ENCODE results near the gene MBTD1. TPM values are rescaled to one million over a fixed set of nuclear protein-coding genes. Genes with fewer than 3 reads are reported as not detected.

Gene MBTD1
- total and polyA plus RNA-seq, 9 of the 15 experiments (the other 6 are each of a cell fraction or from before 2014, with no cell fraction given): 2.1 to 26.3 (median 13.3) TPM

DNA sequence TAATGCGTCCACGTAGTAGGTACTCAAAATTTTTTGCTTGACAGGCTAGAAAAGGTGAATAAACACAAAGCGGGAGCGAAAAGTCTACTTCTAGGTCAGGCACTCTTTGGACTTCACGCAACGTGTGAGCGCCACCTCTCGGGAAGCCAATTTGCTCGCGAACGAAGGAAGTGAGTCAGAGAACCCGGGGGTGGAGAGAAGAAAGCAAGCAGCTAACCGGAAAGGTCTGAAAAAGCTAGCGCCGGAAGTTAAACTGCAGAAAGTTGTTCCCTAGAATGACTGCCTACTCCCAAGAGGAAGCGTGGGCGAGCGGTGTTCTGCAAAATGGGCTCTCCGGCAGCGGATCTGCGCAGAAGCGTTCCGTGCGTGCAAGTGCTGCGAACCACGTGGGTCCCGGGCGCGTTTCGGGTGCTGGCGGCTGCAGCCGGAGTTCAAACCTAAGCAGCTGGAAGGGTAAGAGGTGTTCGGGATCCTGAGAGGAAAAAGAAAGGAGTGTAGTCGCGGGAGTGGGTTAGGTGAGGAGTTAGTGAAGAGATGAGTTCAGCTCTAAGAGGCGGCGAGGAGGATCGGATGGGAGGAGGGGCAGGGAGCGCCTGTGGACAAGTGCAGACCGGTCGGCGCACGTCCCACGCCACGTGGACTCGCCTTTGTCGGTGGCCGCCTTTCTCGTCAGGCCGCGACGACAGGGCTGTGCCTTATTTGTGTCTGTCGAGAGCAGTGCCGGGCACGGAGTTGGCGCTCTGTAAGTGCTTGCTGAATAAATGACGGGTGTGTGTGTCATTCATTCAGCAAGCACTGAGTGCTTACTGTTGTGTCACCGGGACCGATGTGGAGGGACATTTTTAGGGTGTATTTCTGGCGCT is 106.4 kb downstream of the MBTD1 start, which contains the start of gene NME1:
Gene NME1, plus strand, starts transcription at position 350 of the 863 bp plus-strand sequence. CDS start 2,096 bp downstream, outside the sequence.
- FAIRE-seq (peak; percentile 98), DNase-seq (ENCODE audit: extremely low read depth in 1 of 4, low spot score in 3 of 4) (peak; percentile 92 to 99 (median 93)), ATAC-seq (peak; percentile 95)
- Histone ChIP-seq H3K4me1 (replicated peaks in 1 of 2; ENCODE audit: control insufficient read depth in 2 of 2, insufficient read depth in 2 of 2, low read length in 2 of 2) (peaks cover 5 to 15% of the 10 kb centered on the region in 2 experiments; a peak in 4 of 5 replicates), H3K9me3 (replicated peaks; ENCODE audit: control insufficient read depth, insufficient read depth, low read depth, low read length) (no peaks in the 10 kb centered on the region), H2AFZ (ENCODE audit: low read depth, low read length) (peak within 1 kb of the TSS; percentile 99), H3K9me1 (ENCODE audit: control insufficient read depth, insufficient read depth, low read length) (no peaks in the 10 kb centered on the region), H3K4me2 (ENCODE audit: insufficient read depth, low read length) (peak within 1 kb of the TSS; percentile 94), H3K27me3 (ENCODE audit: control insufficient read depth in 2 of 2, insufficient read depth in 2 of 2, low read length in 2 of 2) (no peaks in the 10 kb centered on the region), H4K20me1 (replicated peaks; ENCODE audit: control insufficient read depth, insufficient read depth, low read length) (no peaks in the 10 kb centered on the region), H3K36me3 (ENCODE audit: control insufficient read depth, insufficient read depth, low read length) (peaks cover 36% of the 10 kb centered on the region), H3K4me3 (peak within 1 kb of the TSS; percentile 71), H3K79me2 (ENCODE audit: control insufficient read depth, insufficient read depth, low read length) (peaks cover 51% of the 10 kb centered on the region), H3K27ac (ENCODE audit: extremely low read depth, low read depth, low read length) (peak within 1 kb of the TSS; percentile 87), H3K9ac (ENCODE audit: insufficient read depth in 1 of 2, low read depth in 2 of 2, low read length in 2 of 2) (peak within 1 kb of the TSS; percentile 95 to 99)
- intact Hi-C loops (cut with micrococcal nuclease) (loop anchor here (1.0 to 5.0 kb wide), 4 partner anchors 32 to 301 kb away; no protein-coding TSS in a partner anchor), in situ Hi-C loops (cut with MboI) (loop anchor here (10.0 kb wide), 1 partner anchor 289 kb away; the partner anchor contains the start of gene TOB1)
- no TSS peak for BruUV-seq (replicated peaks)
- ChIA-PET CTCF (ENCODE audit: low intra/inter-chr PET ratio) (interaction anchor here (0.6 to 2.4 kb wide), 6 partner anchors 13 to 433 kb away, joined by 3 to 31 read pairs (median 5); partner anchors contain the start of gene NME2), POLR2A (interaction anchor here (0.6 to 3.1 kb wide), 22 partner anchors 9 to 351 kb away, joined by 3 to 23 read pairs (median 4); partner anchors contain the start of gene SPAG9)
- under 1% methylated on average over 59 of the region's 60 CpGs for WGBS (ENCODE audit: insufficient coverage, low coverage, missing lambda C conversion rate)
- TF ChIP-seq HEY1 (CRISPR knock-in tag; IDR thresholded peaks at IDR 0.05; ENCODE audit: borderline replicate concordance) (0 out of 2 replicates have a peak, but pooled peaks have one; percentile 61), BRD9 (IDR thresholded peaks at IDR 0.05; ENCODE audit: low read depth, partially characterized antibody) (peak; percentile 95), ZNF75A (CRISPR knock-in tag; IDR thresholded peaks at IDR 0.05) (no peak), MAFK (IDR thresholded peaks at IDR 0.05; ENCODE audit: low read length) (0 out of 2 replicates have a peak, but pooled peaks have one; percentile 20), JUN (IDR thresholded peaks at IDR 0.05; ENCODE audit: borderline replicate concordance, low read depth, low read length) (peak; percentile 89; the same call in 1 of the 2 replicates), JUN (CRISPR knock-in tag; IDR thresholded peaks at IDR 0.05; ENCODE audit: borderline replicate concordance) (0 out of 2 replicates have a peak, but pooled peaks have one; percentile 49), NCOA1 (IDR thresholded peaks at IDR 0.05; ENCODE audit: low read depth) (peak; percentile 99), ZFX (CRISPR knock-in tag; IDR thresholded peaks at IDR 0.05) (peak; percentile 46), KDM4B (IDR thresholded peaks at IDR 0.05; ENCODE audit: borderline replicate concordance in 2 of 2, low read depth in 1 of 2) (peak in 1 of 2 experiments; percentile 99; a peak in 2 of 4 replicates), MCM3 (IDR thresholded peaks at IDR 0.05) (no peak), ZNF143 (CRISPR knock-in tag; IDR thresholded peaks at IDR 0.05) (peak; percentile 37; the same call in 1 of the 2 replicates), ARNT (IDR thresholded peaks at IDR 0.05) (peak; percentile 95 to 96), ZNF347 (CRISPR knock-in tag; IDR thresholded peaks at IDR 0.05; ENCODE audit: low read depth) (no peak)
- TF ChIP-seq, protein P1, sequence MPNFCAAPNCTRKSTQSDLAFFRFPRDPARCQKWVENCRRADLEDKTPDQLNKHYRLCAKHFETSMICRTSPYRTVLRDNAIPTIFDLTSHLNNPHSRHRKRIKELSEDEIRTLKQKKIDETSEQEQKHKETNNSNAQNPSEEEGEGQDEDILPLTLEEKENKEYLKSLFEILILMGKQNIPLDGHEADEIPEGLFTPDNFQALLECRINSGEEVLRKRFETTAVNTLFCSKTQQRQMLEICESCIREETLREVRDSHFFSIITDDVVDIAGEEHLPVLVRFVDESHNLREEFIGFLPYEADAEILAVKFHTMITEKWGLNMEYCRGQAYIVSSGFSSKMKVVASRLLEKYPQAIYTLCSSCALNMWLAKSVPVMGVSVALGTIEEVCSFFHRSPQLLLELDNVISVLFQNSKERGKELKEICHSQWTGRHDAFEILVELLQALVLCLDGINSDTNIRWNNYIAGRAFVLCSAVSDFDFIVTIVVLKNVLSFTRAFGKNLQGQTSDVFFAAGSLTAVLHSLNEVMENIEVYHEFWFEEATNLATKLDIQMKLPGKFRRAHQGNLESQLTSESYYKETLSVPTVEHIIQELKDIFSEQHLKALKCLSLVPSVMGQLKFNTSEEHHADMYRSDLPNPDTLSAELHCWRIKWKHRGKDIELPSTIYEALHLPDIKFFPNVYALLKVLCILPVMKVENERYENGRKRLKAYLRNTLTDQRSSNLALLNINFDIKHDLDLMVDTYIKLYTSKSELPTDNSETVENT (CRISPR knock-in tag; IDR thresholded peaks at IDR 0.05): 0 out of 2 replicates have a peak, but pooled peaks have one; percentile 38
- TF ChIP-seq, protein P2, sequence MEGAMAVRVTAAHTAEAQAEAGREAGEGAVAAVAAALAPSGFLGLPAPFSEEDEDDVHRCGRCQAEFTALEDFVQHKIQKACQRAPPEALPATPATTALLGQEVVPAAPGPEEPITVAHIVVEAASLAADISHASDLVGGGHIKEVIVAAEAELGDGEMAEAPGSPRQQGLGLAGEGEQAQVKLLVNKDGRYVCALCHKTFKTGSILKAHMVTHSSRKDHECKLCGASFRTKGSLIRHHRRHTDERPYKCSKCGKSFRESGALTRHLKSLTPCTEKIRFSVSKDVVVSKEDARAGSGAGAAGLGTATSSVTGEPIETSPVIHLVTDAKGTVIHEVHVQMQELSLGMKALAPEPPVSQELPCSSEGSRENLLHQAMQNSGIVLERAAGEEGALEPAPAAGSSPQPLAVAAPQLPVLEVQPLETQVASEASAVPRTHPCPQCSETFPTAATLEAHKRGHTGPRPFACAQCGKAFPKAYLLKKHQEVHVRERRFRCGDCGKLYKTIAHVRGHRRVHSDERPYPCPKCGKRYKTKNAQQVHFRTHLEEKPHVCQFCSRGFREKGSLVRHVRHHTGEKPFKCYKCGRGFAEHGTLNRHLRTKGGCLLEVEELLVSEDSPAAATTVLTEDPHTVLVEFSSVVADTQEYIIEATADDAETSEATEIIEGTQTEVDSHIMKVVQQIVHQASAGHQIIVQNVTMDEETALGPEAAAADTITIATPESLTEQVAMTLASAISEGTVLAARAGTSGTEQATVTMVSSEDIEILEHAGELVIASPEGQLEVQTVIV (CRISPR knock-in tag; IDR thresholded peaks at IDR 0.05; ENCODE audit: borderline replicate concordance): no peak
